Measurements from ENCODE around the gene GTF3C6.
"Not testable (repeated sequence)": the region's sequence is repeated elsewhere in the genome, so short reads cannot be mapped to it uniquely, and the experiment has no call there.

Gene GTF3C6

DNA sequence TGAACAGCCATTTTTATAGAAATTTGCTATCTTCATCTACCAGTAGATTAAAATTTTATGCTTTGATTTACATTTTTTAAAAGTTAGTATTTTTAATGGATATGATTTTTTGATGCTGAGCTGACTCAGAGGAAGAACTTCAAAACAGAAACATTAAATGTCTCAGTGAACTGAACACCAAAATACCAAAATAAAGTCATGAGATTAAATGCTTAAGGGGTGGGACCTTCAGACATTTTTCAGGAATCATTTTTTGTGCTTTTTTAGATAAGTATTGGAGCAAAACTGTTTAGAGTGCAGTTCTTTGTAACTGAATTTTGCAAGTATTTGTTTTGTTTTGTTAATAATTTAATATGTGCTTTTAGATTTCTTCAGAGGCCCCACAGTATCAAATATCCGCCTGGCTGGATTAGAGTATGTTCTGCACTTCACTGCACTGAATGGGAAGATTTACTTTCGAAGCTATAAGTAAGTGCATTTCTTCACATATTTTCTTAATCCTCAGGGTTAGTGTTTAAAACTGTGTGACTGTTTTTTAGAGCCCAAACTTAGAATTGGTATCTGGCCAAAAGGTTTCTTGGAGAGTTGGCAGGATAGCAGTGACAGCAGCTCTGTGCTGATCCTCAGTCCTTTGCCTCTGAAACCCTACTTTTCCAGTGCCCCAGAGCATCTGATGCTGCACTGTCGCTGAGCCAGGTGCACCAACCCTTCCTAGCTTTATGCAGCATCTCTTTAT, 57.1 kb downstream of the GTF3C6 start:
- TF ChIP-seq, protein P1, sequence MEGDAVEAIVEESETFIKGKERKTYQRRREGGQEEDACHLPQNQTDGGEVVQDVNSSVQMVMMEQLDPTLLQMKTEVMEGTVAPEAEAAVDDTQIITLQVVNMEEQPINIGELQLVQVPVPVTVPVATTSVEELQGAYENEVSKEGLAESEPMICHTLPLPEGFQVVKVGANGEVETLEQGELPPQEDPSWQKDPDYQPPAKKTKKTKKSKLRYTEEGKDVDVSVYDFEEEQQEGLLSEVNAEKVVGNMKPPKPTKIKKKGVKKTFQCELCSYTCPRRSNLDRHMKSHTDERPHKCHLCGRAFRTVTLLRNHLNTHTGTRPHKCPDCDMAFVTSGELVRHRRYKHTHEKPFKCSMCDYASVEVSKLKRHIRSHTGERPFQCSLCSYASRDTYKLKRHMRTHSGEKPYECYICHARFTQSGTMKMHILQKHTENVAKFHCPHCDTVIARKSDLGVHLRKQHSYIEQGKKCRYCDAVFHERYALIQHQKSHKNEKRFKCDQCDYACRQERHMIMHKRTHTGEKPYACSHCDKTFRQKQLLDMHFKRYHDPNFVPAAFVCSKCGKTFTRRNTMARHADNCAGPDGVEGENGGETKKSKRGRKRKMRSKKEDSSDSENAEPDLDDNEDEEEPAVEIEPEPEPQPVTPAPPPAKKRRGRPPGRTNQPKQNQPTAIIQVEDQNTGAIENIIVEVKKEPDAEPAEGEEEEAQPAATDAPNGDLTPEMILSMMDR (IDR thresholded peaks at IDR 0.05; ENCODE audit: low read depth, low read length), result no peak

GRCh38 chr6:111017241-111017640, 58.7 kb downstream of the GTF3C6 start:
- DNase-seq (ENCODE audit: low read depth, low spot score); H3K4me3 ChIP-seq (ENCODE audit: low read depth, low read length); in situ Hi-C loops (cut with HindIII; ENCODE audit: low sequenced_read_pairs): not testable (repeated sequence)

More for the DNA sequence above, 57.1 kb downstream of the GTF3C6 start:
- no peak for DNase-seq (ENCODE audit: low read depth, low spot score)
- in situ Hi-C loops (cut with HindIII; ENCODE audit: low sequenced_read_pairs), result no loop called here
- H3K4me3 ChIP-seq (ENCODE audit: low read depth, low read length), result no peak overlapping the region
